HG02642 (cell line): ENCODE results near the gene GGA3.

ENCODE experiments used
- ATAC-seq: cut with Tn5 transposase; IDR thresholded peaks from one replicate; pipeline ENCODE4 v1.9.1; 2021; ENCODE audit warnings: mild to moderate bottlenecking; ENCODE audit not compliant: unreplicated experiment, poor library complexity

The GGA3 gene

DNA sequence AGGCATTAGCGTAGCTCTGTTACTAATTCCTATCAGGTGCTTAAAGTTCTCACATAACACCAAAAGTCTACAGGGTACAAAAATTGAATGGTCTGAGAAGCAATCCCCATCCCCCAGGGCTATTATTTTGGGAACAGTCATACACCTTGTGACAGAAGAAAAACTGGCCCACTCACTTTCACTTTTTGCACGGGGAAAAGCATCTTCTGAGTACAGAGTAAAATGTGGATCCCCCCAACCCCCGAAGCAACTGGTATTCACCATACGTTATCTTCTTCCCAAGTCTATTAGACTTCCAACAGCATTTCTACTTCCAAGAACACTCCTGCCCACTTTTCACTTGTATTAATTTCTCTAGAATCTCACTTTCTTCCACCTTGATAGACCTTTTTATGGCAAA, 11.8 kb downstream of the GGA3 start:
- no peak for ATAC-seq

DNA sequence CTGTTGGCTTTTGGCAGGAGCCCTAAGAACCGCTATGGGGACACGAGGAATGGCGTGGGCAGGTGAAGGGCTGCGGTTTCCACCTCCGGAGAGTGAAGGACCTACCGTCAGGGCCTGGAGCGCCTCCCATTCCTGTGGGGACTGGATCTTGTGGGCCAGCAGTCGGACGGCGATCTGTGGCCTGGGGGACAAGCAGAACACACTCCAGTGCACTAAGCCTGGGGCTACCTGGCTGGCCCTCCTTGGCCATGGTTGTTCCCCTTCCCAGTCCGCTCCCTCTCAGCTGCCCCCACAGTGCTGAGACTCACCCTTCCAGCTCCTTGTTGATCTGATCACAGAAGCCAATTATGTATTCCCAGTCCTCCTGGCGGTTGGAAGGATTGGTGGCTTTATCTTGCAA, 15.0 kb downstream of the GGA3 start:
- no peak for ATAC-seq

DNA sequence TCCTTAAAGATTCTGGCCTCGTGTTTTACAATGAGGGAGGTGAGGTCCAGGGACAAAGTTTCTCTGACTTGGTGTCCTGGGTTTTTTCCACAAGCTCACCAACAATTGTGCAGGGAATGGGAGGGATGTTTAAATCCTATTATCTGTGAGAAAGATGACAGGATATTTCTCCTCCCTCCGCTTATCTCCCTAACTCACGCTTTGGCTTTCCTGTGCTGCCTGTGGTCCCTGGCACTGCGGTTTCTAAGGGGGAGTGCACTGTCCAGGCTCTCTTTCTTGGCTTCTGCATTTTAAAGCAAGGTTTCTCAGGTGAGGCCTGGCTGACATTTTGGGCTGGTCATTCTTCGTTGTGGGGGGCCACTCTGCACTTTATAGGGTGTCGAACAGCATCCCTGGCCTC, 16.4 kb downstream of the GGA3 start:
- no peak for ATAC-seq

DNA sequence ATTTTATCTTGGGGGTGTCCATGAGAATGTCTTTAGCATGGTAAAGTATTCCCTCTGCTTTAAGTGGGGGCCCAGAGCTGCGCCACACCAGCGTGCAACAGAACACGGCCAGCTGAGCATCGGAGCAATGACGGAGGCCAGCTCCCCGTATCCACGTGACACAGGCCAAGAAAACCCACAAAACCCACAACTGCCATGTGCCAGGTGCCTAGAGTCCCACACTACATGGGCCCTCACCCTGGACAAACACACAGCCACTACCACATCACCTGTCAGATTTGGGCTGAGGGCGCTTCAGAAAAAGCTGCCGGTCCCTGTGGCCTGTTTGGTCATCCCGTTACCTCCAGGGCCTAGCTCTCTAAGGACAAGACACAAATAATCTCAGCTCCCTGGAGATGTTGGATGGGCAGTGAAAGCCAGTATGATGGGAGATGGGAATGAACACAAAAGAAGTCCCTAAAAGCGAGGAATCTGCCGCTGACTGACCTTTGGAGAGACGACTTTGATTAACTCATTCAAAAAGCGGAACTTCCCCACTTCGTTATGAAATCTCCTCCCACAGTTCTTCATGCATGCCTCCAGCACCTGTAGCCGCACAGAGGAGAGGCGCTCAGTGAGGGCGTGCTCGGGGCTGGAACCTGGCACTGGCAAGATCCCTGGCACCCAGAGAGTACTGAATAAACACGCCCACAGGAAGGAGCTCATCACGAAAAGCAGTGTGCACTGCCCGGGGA, 17.1 kb downstream of the GGA3 start:
- no peak for ATAC-seq

DNA sequence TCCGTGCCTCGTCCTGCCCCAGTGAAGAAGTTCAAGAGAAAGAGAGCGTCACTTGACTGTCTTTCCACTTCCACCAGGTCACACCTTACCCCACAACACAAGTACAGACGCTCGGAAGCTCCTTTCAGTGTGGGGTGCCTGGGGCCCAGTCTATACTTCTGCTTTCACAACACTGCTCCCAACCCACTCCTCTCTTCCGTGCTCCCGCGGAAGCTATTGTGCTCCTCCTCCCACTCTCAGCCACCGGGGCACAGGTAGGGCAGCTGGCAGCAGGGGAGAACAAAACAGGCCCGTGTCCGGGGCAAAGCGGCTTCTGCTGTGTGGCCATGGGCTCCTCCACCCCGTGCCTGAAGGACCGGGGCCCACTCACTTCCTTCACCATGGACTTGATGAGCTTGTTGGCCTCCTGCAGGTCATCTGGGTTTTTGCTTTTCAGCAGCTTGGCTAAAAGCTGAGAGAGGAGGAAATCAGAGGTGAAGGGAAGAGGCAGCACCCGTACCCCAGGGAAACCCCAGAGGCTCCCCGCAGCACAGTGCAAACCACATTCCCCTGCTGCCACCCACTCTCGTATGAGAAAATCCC, 18.9 kb downstream of the GGA3 start:
- no peak for ATAC-seq

DNA sequence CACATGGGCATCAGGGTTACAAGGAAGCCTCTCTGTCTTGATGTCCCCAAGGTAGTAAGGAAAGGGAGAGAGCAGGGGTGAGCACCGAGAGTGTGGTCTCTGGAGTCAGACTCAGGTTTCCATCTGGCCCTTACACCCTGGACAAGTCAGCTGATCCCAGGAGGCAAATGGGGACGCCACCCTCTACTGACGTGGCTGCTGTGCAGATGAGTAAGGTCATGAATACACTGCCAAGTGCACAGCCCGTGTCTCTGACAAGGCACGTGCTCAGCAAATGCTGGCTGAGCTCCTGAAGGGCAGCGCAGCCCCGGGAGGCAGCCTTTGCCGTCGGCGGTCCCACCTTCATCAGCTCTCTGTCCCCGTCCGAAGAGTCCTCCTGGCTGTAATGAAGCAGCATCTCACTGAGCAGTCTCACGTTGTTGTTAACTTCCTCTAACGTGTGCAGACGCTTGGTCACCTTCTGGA, 19.4 kb downstream of the GGA3 start:
- ATAC-seq, result no peak

DNA sequence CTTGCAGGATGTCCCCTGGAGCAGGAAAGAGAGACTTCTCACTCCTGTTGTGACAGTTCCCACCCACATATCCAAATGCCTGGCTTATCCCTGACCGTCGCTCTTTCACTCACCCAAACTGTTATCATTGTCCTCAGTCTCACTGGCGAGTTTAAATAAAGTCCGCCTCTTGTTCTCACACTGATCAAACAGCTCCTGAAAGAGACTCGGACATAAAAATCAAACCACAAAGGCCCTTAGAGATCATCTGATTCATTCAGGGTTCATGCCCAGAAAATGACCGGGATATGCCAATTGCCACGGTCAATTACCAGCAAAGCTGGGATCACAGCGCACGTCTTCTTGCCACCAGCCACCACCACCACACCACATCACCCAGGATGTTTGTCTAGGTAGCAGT, 19.9 kb downstream of the GGA3 start:
- no peak for ATAC-seq

DNA sequence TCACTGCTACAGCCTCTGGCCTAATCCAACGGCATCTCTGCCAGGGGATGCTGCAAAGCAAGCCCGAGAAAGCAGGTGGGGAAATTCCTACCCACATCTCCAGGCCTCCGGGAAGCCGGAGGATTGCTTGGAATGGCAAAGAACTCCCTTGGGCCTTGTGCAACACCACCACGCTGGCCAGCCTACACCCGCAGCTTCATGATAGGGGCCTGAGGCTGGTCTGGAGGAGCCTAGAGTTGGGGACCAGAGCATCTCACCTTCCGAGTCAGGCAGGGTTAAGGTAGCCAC, 20.3 kb downstream of the GGA3 start:
- no peak for ATAC-seq

DNA sequence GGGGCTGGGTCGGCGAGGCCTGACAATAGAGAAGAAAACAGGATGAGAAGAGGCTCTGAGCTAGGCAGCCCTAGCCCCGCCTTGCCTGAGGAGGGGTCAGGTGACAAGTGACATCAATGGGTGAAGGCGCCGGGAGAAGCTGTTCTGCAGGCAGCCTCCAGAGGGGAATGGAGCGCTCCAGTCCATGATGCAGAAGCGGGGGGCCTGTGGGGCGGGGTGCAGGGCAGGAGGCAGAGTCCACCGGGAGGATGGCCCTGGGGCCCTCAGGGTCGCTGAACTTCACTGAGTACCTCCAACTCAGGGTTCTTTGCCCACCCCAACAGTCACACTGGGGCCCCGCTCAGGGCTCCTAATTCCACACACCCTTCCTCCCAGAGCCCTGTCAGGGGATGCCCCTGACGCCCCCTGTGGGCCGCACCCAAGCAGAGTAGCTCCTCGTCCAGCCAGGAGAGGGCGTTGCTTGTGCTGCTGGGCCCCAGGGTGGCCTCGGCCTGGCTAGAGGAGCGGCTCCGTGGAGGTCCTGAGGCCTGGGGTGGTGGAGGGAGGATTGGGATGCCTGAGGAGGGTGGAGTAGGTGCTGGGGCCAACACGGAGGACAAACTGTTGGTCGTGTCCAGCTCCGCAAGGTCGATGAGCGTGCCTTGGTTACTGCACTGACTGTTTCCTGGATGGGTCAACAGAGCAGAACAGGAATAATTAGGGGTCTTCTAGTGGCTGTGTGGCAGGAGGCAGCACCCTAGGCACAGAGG, 20.8 kb downstream of the GGA3 start:
- no peak for ATAC-seq

DNA sequence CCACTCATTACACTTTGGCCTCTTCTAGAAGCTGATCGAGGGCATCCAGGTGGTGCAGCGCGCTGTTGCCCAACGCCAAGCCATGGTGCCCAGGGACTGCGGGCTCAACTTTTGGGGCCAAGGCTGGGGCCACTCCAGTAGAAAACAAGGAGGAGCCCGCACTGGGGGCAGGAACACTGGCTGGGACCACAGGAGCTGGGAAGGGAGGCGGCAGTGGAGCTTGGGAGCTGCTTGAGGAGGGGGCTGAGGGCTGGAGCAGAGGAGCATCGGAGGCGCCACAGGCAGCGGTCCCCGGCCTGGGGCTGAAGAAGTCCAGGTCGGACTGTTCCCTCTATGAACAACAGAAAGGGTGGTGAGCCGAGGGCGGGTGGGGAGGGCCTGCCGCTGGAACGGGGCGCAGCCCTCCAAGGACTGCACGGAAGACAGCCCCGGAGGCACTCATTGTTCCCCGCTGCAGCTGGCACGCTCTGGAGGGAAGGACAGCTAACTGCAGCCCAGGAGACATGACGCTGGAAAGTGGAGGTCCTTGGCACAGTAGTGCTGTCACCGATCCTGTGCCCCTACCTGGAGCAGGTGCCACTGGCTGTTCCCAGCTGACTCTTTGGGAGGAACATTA, 21.5 kb downstream of the GGA3 start:
- no peak for ATAC-seq

DNA sequence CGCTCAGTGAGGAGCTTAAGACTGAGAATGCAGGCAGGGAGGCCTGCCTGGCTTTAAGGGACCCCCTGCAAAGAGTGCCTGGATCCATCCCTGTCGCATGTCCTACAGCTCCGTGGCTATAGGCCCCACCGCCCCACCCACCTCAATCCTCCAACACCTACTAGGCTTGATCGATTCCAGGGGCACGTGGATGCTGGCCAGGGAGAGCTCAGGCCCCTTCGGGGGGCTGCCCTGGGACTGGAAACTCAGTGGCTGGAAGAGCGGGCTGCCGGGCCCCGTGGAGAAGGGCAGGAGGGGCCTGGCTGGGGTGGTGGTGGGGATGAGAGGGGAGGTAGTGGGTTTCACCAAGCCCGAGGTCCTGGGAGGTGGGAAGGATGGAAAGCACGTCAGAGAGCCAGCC, 22.2 kb downstream of the GGA3 start:
- no peak for ATAC-seq

DNA sequence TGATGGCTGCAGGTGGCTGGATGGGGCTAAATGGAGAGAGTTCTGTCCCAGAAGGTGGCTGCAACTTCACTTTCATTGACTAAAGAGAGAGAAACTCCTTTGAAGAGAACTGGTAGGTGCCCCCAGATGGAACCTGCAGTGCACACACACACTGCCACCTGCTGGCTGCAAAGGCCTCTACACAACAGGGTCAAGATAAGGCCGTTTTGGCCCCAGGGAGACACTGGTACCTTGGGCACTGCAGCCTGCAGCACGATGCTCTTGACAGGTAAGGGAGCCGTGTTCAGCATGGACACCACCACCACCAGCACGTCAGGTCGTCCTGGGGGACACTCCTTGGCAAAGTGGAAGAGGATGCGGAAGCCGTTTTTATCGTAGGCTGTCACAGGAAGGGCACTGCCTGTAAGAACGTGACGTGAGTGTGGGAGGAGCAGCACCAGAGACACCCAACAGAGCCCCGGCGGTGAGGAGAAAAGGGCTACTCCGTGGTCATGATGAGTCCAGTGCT, 22.7 kb downstream of the GGA3 start:
- ATAC-seq, result peak; percentile 51

DNA sequence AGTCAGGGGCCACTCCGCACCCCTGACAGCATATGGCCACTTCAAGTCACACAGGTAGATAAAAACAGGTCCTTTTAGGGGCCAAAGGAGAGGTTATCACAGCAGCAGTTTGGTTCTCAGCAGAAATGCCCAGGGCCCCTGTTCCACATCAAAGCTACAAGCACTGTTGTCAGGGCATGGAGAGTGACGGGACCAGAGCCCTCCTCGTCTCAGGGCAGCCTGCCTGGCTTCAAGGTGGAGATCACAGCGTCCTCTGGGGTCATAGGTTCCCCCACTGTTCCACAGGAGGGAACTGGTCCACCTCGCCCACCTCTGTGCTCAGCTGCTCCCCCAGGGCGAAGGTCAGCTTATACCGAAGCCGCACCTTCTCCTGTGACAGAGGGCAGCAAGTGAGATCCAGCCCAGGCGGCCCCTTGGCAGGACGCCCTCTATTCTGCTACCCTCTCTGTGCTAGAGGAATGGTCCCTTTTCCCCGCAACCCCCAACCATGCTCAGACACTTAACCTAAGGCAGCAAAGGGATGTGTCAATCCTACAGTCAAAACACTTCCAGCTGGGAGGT, 23.3 kb downstream of the GGA3 start:
- no peak for ATAC-seq

DNA sequence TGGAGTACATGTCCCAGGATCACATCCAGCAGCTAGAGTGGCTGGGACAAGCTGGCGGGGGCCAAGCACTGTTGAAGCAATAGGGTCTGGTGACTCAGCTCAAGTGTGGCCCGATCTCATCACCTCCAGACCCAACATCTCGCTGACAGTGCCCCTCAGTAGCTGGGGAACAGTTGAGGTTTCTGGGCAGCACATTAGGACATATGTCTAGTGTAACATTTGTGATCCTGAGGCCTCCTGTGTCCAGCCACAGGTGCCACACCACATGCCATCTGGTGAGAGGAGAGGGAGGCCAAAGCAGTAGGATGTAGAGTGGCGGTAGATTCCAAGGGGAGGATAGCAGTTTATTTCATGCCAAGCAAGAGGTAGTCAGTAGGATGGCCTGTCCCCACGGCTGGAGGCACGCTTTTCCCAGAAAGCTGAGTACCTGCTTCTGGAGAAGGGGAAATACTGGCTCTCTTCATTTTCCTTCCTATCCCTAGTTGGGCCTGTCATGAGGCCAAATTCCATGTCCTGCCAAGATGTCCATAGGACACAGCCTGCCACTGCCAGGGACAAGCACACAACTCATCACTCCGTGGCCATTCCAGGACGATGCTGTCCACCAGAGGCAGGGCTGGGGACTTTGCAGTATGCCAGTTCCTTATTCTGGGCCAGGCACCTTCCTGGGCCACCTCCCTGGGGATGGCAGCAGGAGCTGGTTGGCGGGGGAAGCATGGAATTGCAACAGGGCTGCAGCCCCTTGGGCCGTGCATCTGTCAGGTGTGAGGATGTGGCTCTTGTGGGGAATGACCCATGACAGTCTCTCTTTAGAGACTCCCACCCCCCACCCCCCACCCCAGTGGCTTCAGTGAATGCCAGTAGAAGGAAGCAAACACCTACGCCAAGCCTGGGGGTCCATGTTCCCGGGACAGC, 24.0 kb downstream of the GGA3 start:
- ATAC-seq, result no peak

DNA sequence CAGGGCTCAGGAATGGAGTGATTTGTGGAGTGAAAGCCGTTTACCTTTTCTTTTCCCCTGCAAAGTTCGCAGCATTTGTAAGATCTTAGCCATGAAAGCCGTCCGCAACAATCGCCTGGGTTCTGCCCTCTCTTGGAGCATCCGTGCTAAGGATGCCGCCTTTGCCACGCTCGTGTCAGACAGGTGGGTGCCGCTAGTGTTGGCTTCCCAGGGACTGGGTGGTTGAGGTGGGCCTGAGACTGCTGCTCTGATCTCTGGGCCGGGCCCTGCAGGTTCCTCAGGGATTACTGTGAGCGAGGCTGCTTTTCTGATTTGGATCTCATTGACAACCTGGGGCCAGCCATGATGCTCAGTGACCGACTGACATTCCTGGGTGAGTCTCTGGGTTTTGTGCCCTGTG, 28.6 kb downstream of the GGA3 start:
- ATAC-seq, result no peak

DNA sequence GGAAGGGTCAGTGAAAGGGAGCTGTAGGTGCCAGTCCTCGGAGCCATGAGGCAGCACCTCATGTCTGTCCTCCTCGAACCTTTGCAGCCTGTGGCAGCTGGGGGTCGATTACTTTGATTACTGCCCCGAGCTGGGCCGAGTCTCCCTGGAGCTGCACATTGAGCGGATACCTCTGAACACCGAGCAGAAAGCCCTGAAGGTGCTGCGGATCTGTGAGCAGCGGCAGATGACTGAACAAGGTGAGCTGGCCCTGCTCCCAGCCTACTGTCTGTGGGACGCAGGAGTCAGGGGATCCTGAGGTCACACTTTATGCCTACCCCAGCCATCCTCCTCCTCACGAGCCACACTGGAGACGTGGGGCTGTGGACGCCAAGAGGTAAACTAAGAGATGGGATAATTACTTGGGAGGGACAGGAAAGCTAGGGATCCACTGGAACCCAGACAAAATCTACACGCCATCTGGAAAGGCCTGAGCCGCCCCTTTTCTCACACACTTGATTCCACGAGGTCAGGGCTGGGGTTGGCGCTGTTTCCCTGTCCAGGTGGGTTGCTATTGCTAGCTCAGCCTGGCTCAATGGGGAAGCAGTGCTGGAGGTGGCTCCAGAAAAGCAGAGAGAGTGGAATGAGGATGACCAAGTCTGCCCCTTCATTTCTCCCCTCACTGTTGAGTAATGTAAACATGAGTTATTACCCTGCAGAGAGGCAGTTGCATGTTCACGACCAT, 29.5 kb downstream of the GGA3 start:
- no peak for ATAC-seq

DNA sequence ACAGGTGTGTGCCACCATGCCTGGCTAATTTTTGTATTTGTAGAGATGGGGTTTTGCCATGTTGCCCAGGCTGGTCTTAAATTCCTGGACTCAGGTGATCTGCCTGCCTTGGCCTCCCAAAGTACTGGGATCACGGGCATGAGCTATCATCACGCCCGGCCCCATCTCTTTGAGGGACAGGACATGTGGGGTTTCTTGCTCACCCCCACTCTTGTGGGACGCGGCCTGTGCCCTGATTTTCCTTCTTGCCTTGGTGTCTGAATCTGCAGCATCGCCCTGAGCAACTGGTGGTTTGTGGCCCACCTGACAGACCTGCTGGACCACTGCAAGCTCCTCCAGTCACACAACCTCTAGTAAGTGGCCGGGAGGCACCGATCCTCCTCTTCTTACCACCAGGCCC, 30.3 kb downstream of the GGA3 start:
- no peak for ATAC-seq

DNA sequence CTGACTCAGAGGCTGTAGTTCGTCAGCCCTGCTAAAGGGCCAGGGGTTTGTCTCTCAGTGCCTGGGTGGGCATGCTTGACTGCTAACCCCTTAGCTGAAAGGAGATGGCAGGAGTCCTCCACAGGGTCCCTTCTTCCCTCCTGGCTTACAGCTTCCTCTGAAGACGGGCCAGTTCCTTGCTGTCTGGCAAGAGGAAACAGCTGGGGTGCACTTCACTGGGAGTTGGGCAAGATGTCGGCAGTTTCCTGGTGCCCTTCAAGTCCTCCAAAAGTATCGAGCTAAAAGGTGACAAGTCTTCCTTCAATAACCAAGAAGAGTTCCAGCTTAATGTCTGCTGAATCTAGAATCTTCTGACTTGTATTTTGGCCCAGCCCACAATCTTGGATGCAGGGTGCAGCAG, 32.6 kb downstream of the GGA3 start:
- no peak for ATAC-seq

DNA sequence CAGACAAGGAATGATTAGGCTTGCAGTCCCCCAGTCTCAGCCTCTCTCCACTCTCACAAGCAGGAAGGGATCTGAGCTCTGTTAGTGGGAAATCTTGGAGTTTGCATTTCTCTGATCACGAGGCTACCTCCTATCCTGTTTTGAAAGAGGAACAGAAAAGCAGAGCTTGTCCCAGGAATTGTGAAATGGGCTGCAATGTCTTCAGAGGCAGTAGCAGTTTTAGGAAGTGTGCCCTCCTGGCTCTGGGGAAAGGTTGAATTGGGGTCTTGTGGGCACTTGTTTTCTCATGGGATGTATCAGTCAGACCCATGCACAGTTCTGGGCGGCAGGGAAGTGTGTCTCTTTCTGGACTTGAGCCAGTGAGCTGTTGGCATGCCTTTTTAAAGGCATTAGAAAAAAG, 33.1 kb downstream of the GGA3 start:
- ATAC-seq, result no peak
